GM18505 (cell line): ENCODE data around the gene PTCD2.
"Not testable (repeated sequence)": the region's sequence is repeated elsewhere in the genome, so short reads cannot be mapped to it uniquely, and the experiment has no call there.

ENCODE experiments used
- ATAC-seq: cut with Tn5 transposase; IDR thresholded peaks from one replicate; pipeline ENCODE4 v1.9.1; 2021; ENCODE audit not compliant: unreplicated experiment
- POLR2A ChIP-seq: IDR thresholded peaks from 4 replicates; pipeline ENCODE4 v1.6.1; 2011; ENCODE audit warnings: borderline replicate concordance; ENCODE audit not compliant: insufficient read depth, insufficient read length; ENCODE audit errors: extremely low read depth

PTCD2 gene

GRCh38 chr5:72383726-72384125, 63.6 kb downstream of the PTCD2 start:
- ATAC-seq = no peak
- no peak for TF ChIP-seq POLR2A

DNA sequence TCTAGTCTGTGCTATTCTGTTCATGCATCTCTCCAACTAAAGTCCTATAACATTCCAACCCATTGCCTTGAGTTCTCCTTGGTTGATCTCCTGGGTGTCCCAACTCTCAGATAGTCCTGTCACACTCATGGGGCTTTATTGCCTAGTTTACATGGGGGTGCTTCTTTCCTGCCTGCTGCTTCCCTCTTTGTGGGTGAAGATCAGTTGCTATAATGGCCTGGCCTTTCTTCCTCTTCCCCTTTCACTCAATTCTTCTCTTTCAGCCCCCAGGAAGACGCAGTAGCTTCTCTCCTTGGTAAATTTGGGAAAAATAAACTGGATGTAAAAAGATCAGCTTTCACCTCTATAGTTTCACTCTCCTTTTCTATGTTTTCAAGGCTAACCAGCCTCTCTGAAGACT, 66.5 kb downstream of the PTCD2 start:
- ATAC-seq = no peak
- no peak for TF ChIP-seq POLR2A

DNA sequence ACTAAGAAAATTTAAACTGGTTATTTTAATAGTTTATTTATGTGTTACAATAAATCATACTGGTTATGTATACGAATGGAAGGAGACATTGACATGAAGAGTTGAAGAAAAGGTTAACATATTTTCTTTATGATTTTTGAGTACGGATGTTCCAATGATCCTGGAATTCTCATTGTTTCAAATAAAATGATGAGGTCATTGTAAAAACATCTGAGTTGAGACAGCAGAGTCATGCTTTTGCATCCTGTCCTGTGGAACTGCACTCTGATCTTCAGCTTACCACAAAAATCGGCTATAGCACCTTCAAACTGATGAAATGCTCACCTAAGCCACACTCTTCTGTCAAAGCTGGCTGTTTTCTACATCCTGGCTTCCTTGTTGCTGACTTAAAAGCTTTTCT, 67.8 kb downstream of the PTCD2 start:
- no peak for ATAC-seq
- TF ChIP-seq POLR2A = no peak

DNA sequence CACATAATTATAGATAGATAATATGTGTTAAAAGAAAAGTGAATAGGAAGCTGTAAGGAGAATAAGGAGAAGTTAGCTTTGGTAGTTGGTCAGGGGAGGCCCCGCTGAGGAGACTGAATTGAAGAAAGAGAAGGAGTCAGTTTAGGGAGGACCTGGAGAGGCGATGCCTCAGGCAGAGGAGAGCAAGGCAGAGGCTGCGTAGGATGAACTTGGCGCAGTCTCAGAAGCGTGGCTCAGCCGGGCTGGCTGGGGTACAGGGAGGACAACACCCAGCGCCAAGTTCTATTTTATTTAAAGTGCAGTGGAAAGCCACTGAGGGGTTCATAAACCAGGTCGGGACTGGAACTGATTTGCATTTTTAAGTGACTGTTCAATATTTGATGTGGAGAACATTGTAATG, 68.5 kb downstream of the PTCD2 start:
- no peak for ATAC-seq
- TF ChIP-seq POLR2A = no peak

DNA sequence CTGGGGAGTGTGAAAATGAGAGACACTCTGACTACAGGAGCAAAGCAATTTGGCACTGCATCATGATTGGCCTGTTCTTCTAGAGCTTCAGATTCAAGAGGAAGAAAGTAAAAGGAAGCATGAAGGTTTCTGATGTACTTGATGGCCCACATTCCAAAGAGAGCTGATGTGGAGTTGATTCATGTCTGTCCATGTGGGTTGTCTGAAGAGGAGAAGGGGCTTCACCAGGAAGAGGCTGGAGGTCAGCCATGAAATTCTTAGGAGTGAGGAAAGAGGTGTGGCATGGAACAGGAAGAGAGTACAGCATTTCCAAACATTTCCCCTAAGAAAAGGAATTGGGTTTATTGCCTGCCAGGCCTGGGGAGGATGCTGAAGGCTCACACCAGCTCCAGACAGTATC, 70.7 kb downstream of the PTCD2 start:
- ATAC-seq = no peak
- TF ChIP-seq POLR2A = no peak

DNA sequence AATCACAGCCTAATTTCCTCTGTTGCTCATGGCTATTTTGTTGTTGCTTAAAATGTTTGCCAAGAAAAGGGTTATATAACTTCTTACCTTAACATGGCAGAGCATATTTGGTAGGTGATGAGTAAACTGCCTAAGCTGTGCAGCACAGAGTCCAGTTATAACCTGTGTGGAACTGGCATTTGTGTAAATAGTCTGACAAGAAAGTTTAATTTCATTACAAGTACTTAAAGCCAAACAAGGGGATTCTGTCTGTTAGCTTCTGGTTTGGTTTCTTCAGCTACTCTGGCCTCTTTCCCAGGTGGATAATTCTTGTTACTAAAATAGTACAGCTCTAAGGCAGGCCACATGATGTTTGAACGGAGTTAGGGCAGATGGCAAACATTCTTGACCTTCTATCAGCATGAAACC, 72.2 kb downstream of the PTCD2 start:
- ATAC-seq = no peak
- TF ChIP-seq POLR2A = no peak

DNA sequence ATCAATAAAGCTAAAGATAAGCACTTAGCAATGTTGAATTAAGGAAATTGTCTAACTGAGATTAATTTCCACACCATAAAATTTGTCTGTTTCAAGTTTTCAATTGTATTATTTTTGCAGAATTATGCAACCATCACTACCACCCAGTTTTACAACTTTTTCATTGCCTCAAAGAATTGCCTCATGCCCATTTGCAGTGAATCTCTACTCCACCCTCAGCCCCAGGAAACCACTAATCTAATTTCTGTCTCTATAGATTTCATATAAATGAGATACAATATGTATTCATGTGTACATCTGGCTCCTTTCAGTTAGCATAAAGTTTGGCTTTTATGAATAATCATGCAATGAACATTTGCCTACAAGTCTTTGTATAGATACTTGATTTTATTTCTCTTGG, 72.9 kb downstream of the PTCD2 start:
- no peak for ATAC-seq
- no peak for TF ChIP-seq POLR2A

- TF ChIP-seq POLR2A = no peak
- no peak for ATAC-seq
Observed at GRCh38 chr5:72394688-72395087, 74.5 kb downstream of the PTCD2 start.

DNA sequence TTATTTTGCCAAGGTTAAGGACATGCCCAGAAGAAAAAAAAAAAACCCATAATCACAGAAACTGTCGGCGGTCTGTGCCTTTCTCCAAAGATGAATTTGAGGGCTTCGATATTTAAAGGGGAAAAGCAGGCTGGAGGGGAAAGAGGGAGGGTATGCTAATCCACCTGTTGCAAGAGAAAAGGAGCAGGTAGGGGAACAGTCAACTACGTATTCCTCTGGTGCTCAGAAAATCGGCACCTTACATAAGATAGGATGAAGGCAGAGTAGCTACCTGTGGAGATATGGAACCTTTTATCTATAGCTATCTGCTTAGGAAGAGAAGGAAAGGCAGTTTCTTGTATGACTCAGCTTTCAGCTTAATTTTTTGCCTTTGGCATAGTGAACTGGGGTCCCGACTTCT, 77.7 kb downstream of the PTCD2 start:
- no peak for ATAC-seq
- TF ChIP-seq POLR2A = no peak

DNA sequence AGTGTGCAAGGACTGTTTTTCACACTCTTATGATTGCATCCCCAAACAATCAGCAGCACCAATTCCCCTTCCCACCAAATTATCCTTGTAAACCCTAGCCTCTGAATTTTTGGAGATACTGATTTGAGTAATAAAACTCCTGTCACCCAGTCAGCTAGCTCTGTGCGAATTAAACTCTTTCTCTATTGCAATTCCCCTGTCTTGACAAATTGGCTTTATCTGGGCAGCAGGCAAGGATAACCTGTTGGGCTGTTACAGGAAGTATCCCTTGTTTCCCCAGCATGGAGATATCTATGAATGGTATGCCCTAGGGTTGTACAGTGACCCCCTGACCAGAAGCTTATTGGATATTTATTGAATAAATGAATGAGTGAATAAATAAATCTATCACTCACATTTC, 80.8 kb downstream of the PTCD2 start:
- no peak for ATAC-seq
- TF ChIP-seq POLR2A = no peak

GRCh38 chr5:72402381-72402890, 82.3 kb downstream of the PTCD2 start:
- TF ChIP-seq POLR2A = no peak
- ATAC-seq = no peak

DNA sequence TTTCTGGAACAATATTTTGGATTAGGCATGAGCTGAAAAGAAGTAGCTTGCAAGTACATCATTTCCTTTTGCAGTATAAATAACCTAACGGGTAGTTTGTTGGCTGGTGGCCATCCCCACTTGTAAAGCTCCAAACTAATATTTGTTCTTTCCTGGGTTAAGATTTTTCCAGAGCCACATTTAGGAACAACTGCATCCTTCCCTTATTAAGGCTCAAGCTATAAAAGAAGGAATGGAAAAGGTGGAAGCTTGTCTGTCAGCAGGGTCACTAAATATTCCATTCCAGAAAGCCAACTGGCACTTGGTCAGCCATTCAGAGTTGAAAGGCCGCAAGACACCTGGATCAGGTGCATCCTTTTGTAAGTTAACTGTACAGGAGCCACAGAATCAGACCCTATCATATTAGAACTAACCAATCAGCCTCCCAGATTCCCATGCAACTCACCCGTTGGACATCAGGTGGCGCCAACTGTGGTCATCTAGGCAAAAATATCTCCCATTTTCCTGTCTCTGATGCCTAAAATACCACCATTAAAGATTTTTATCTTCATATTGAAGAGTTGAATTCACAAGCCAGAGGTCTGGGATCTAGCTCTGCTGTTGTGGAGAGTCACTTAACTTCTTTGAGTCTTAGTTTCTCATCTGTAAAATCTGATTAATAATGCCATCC, 82.9 kb downstream of the PTCD2 start:
- TF ChIP-seq POLR2A = no peak
- no peak for ATAC-seq

DNA sequence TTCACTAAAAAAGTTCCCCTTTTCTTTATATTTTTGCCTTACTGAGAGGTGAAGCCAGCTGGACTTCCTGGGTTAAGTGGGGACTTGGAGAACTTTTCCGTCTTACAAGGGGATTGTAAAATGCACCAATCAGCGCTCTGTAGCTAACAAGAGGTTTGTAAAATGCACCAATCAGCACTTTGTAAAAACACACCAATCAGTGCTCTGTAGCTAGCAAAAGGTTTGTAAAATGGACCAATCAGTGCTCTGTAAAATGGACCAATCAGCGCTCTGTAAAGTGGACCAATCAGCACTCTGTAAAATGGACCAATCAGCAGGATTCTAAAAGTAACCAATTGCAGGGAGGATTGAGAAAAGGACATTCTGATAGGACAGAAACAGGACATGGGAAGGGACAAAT, 84.6 kb downstream of the PTCD2 start:
- not testable (repeated sequence) for ATAC-seq

GRCh38 chr5:72407078-72407477, 86.9 kb downstream of the PTCD2 start:
- ATAC-seq = no peak
- TF ChIP-seq POLR2A = no peak

- no peak for TF ChIP-seq POLR2A
- no peak for ATAC-seq
Observed at GRCh38 chr5:72407541-72407940, 87.4 kb downstream of the PTCD2 start.
